Pancreas (tissue), 10 donors: ENCODE data around the gene RMRP. TPM values are rescaled to one million over a fixed set of nuclear protein-coding genes. Genes with fewer than 3 reads are reported as not detected.

Experiments
- ATAC-seq, 4 donors: fragments of 200-7000 bp; cut with Tn5 transposase; one replicate each; pipeline versions ENCODE4 v1.8.0 to v1.9.1; 2020; ENCODE audit warnings: mild to moderate bottlenecking in 4 of 4, moderate library complexity in 4 of 4
- DNase-seq, 6 donors: peaks; one replicate each; pipeline ENCODE4 v3.0.0-alpha.2; 2020
- FAIRE-seq: peaks from 2 replicates; lab custom pipeline; 2012; peaks lifted over from hg19 to GRCh38; lab: Jason Lieb, UNC
- H3K27ac ChIP-seq, 4 donors: fragments of 200-600 bp; sonication (generic); 1 replicate in 3 of 4; 2 replicates in 1 of 4; pipeline versions ENCODE4 v1.5.0 to v1.8.0; 2020
- H3K27me3 ChIP-seq, 4 donors: fragments of 200-600 bp; one replicate each; pipeline ENCODE4 v1.8.0; 2021
- H3K36me3 ChIP-seq, 3 donors: fragments of 200-600 bp; sonication (generic) in 1 of 3; one replicate each; pipeline versions ENCODE4 v1.5.0 to v1.8.0; 2020 to 2021
- H3K4me1 ChIP-seq, 3 donors: fragments of 200-600 bp; one replicate each; pipeline ENCODE4 v1.8.0; 2021
- H3K4me3 ChIP-seq, 4 donors: fragments of 200-600 bp; sonication (generic) in 2 of 4; one replicate each; pipeline versions ENCODE4 v1.5.0 to v1.8.0; 2020 to 2021
- H3K9me3 ChIP-seq, 4 donors: fragments of 200-600 bp; one replicate each; pipeline ENCODE4 v1.8.0; 2021
- WGBS, 2 donors: extraction: QIAGEN DNeasy Blood & Tissue Kit; methylation state at CpG; one replicate each; pipeline ENCODE4 v1.1.7; 2013; 5-methylcytosine and 5-hydroxymethylcytosine counted together
- intact Hi-C, 3 donors: fragments of 100-400 bp; cut with DNase I; formaldehyde crosslinking; loops; one replicate each; pipeline versions ENCODE4 v1.11.1 to v1.14.2; 2022
- polyA plus RNA-seq, 2 donors: library from polyadenylated mRNA; stranded (reverse); fragments of 200-250 nt; gene quantifications; one replicate each; pipeline ENCODE4 v1.2.3, GENCODE V29; 2013
- total RNA-seq, 6 donors: library from RNA; stranded (reverse); fragmentation: NEBNext Ultra II Directional in 4 of 6; extraction: Animal tissue kit (Norgen Biotek cat#: 25700) in 4 of 6; gene quantifications; one replicate each; pipeline versions ENCODE4 v1.2.1 to v1.2.4, GENCODE V29; 2021 to 2023
- TF ChIP-seq, protein P1 (sequence below), 4 donors: fragments of 200-600 bp; sonication (generic) in 3 of 4; IDR thresholded peaks; one replicate each; pipeline versions ENCODE4 v1.5.0 to v1.8.0; 2021; ENCODE audit warnings: antibody characterized with exemption in 4 of 4
- donor health status: healthy with polysubstance abuse.
- donor health status: DM: no; HTN: no; CAD: no; lungs with moderate emphysema.
- donor health status: DM: no; HTN: no; CAD: no.
- donor health status: control.
- donor health status: control.
- donor health status: Bipolar disorder and iron deficiency.
- donor health status: DM: yes; HTN: yes; CAD: no.
- donor health status: DM: no; HTN: no; CAD: no.
- donor health status: DM: no; HTN: no; CAD: no.
- donor health status: DM: yes; HTN: yes; CAD: no.

RMRP gene
- total and polyA plus RNA-seq, 8 donors = 80.5 to 15,171 (median 9,544) TPM

DNA sequence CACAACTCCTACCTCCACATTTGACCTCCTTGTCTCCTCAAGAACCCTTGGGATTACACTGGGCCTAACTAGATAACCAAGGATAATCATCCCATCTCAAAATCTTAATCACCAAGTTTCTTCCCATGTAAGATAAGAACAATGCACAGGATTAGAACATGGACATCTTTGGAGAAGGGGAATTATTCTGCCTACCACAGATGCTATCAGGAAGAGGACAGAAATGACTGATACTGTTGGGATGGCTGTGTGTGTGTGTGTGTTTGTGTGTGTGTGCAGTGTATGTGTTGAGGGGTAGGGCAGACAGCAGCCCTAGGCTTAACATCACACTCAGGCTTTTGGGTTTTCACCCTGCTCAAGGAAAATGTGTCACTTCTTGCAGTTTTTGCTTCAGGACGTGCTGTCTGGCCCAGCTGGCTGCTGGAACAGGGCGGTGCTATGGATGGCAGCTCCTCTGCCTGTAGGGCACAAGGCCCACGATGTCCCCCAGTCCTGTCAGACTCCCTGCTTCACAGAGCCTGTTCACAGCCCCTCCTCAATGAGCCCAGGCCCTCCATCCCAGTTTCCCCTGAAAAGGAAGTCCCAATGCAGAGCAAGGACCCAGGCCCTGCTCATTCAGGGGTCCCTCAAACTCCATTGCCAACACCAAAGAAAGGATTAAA, 23.7 kb upstream of the RMRP start:
- no peak for DNase-seq
- H3K4me1 ChIP-seq = no peaks in the 10 kb centered on the region
- FAIRE-seq = no peak
- no peaks in the 10 kb centered on the region for H3K36me3 ChIP-seq
- no peaks in the 10 kb centered on the region for H3K9me3 ChIP-seq
- intact Hi-C loops = no loop called here
- H3K27me3 ChIP-seq = no peaks in the 10 kb centered on the region
- H3K4me3 ChIP-seq = no peak overlapping the region
- no peak overlapping the region for H3K27ac ChIP-seq
- 79 to 80% methylated on average over 3 of the region's 3 CpGs for WGBS, 2 donors
- TF ChIP-seq, protein P1, sequence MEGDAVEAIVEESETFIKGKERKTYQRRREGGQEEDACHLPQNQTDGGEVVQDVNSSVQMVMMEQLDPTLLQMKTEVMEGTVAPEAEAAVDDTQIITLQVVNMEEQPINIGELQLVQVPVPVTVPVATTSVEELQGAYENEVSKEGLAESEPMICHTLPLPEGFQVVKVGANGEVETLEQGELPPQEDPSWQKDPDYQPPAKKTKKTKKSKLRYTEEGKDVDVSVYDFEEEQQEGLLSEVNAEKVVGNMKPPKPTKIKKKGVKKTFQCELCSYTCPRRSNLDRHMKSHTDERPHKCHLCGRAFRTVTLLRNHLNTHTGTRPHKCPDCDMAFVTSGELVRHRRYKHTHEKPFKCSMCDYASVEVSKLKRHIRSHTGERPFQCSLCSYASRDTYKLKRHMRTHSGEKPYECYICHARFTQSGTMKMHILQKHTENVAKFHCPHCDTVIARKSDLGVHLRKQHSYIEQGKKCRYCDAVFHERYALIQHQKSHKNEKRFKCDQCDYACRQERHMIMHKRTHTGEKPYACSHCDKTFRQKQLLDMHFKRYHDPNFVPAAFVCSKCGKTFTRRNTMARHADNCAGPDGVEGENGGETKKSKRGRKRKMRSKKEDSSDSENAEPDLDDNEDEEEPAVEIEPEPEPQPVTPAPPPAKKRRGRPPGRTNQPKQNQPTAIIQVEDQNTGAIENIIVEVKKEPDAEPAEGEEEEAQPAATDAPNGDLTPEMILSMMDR (IDR thresholded peaks at IDR 0.05) = no peak
- ATAC-seq = no peak

DNA sequence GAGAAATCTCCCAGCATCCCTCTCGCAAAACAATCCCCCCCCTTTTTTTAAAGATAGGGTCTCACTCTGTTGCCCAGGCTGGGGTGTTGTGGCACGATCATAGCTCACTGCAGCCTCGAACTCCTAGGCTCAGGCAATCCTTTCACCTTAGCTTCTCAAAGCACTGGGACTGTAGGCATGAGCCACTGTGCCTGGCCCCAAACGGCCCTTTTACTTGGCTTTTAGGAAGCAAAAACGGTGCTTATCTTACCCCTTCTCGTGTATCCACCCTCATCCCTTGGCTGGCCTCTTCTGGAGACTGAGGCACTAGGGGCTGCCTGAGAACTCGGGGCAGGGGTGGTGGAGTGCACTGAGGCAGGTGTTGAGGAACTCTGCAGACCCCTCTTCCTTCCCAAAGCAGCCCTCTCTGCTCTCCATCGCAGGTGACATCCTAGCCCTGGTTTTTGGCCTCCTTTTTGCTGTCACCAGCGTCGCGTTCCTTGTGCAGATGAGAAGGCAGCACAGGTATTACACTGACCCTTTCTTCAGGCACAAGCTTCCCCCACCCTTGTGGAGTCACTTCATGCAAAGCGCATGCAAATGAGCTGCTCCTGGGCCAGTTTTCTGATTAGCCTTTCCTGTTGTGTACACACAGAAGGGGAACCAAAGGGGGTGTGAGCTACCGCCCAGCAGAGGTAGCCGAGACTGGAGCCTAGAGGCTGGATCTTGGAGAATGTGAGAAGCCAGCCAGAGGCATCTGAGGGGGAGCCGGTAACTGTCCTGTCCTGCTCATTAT, 22.7 kb upstream of the RMRP start:
- WGBS, 2 donors = 67 to 68% methylated on average over 15 of the region's 15 CpGs
- no peaks in the 10 kb centered on the region for H3K36me3 ChIP-seq
- DNase-seq (no peak), ATAC-seq (no peak), FAIRE-seq (no peak)
- peaks cover 0 to 3% (median 0%) of the 10 kb centered on the region in 3 donors for H3K4me1 ChIP-seq
- no peak overlapping the region for H3K4me3 ChIP-seq
- H3K9me3 ChIP-seq = no peaks in the 10 kb centered on the region
- H3K27me3 ChIP-seq = no peaks in the 10 kb centered on the region
- intact Hi-C loops = no loop called here
- H3K27ac ChIP-seq = no peak overlapping the region
- TF ChIP-seq, protein P1 (IDR thresholded peaks at IDR 0.05) = no peak

DNA sequence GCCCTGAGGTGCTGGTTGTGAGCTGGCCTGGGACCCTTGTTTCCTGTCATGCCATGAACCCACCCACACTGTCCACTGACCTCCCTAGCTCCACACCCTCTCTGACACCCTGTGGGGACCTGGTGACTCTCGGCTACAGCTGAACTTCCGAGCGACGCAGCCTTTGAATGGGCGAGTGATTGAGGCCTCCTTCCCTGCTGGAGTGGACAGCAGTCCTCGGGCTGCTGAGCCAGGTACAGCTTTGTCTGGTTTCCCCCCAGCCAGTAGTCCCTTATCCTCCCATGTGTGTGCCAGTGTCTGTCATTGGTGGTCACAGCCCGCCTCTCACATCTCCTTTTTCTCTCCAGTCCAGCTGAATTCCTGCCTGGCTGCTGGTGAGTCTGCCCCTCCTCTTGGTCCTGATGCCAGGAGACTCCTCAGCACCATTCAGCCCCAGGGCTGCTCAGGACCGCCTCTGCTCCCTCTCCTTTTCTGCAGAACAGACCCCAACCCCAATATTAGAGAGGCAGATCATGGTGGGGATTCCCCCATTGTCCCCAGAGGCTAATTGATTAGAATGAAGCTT, 22.0 kb upstream of the RMRP start:
- no peaks in the 10 kb centered on the region for H3K9me3 ChIP-seq
- no peak for DNase-seq
- TF ChIP-seq, protein P1 (IDR thresholded peaks at IDR 0.05) = no peak
- intact Hi-C loops = no loop called here
- no peaks in the 10 kb centered on the region for H3K36me3 ChIP-seq
- WGBS, 2 donors = 91% methylated on average over 8 of the region's 8 CpGs
- peaks cover 0 to 3% (median 0%) of the 10 kb centered on the region in 3 donors for H3K4me1 ChIP-seq
- no peak for FAIRE-seq
- ATAC-seq = no peak
- H3K4me3 ChIP-seq = no peak overlapping the region
- H3K27me3 ChIP-seq = no peaks in the 10 kb centered on the region
- no peak overlapping the region for H3K27ac ChIP-seq

DNA sequence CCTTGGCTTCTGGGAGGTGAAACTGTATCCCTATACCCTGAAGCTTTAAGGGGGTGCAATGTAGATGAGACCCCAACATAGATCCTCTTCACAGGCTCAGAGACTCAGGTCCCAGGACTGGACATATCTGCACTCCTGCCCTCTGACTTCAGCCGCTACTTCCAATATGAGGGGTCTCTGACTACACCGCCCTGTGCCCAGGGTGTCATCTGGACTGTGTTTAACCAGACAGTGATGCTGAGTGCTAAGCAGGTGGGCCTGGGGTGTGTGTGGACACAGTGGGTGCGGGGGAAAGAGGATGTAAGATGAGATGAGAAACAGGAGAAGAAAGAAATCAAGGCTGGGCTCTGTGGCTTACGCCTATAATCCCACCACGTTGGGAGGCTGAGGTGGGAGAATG, 21.3 kb upstream of the RMRP start:
- H3K4me3 ChIP-seq = no peak overlapping the region
- no peak overlapping the region for H3K27ac ChIP-seq
- no peaks in the 10 kb centered on the region for H3K9me3 ChIP-seq
- DNase-seq = peak in 1 of 6 donors; percentile 5
- H3K27me3 ChIP-seq = no peaks in the 10 kb centered on the region
- FAIRE-seq = no peak
- intact Hi-C loops = no loop called here
- ATAC-seq = no peak
- no peaks in the 10 kb centered on the region for H3K36me3 ChIP-seq
- TF ChIP-seq, protein P1 (IDR thresholded peaks at IDR 0.05) = no peak
- H3K4me1 ChIP-seq = peaks cover 0 to 3% (median 3%) of the 10 kb centered on the region in 3 donors
- WGBS, 2 donors = 87 to 92% methylated on average over 5 of the region's 5 CpGs
